IMR-90 (cell line): Measurements from ENCODE around the gene FYB2.

ENCODE experiments used
- CEBPB ChIP-seq: IDR thresholded peaks from 2 replicates; pipeline ENCODE4 v1.6.1; 2012; ENCODE audit warnings: low read depth, low read length, improper control_type of control experiment
- CTCF ChIP-seq: conservative IDR thresholded peaks from 2 replicates; pipeline ENCODE4 v1.5.1; 2012; ENCODE audit warnings: mild to moderate bottlenecking, low read depth, low read length, improper control_type of control experiment
- FOS ChIP-seq: fragments of 150-350 bp; IDR thresholded peaks from 2 replicates; pipeline ENCODE4 v1.6.1; 2016; ENCODE audit warnings: low read depth, low read length
- POLR2A ChIP-seq: IDR thresholded peaks from 2 replicates; pipeline ENCODE4 v1.6.1; 2012; ENCODE audit warnings: mild to moderate bottlenecking, low read depth, low read length

GRCh38 chr1:56863265-56863992 is 44.2 kb upstream of the FYB2 start:
- TF ChIP-seq CTCF = no peak
- TF ChIP-seq FOS = no peak
- no peak for TF ChIP-seq POLR2A
- no peak for TF ChIP-seq CEBPB
